WTC11 (cell line): ENCODE measurements around the gene FBXO21. TPM values are rescaled to one million over a fixed set of nuclear protein-coding genes. Genes with fewer than 3 reads are reported as not detected.

Source experiments
- ATAC-seq: fragments of 200-7000 bp; cut with Tn5 transposase; 2 replicates; pipeline ENCODE4 v1.10.0; 2021; ENCODE audit warnings: mild to moderate bottlenecking, moderate library complexity
- CTCF ChIA-PET: fragments of 300-600 bp; sonication (Branson Sonifier 250); formaldehyde crosslinking; loops from one replicate; lab custom pipeline; 2021; ENCODE audit warnings: antibody characterized with exemption; lab: Charles Lee
- POLR2A ChIA-PET: fragments of 350-600 bp; sonication (Branson Sonifier 250); formaldehyde crosslinking; loops from one replicate; lab custom pipeline; 2021; ENCODE audit warnings: antibody characterized with exemption; lab: Charles Lee
- DNase-seq: peaks from one replicate; pipeline ENCODE4 v3.0.0; 2021; ENCODE audit warnings: low spot score
- H3K27ac Mint-ChIP-seq: 2 replicates; pipeline ENCODE4 v1.8.0; 2021; ENCODE audit warnings: mixed read lengths
- H3K27me3 Mint-ChIP-seq: 2 replicates; pipeline ENCODE4 v1.8.0; 2021; ENCODE audit warnings: low read depth, mild to moderate bottlenecking, moderate library complexity, mixed read lengths
- H3K36me3 Mint-ChIP-seq: 2 replicates; pipeline ENCODE4 v1.8.0; 2021; ENCODE audit warnings: mixed read lengths
- H3K4me1 Mint-ChIP-seq: 2 replicates; pipeline ENCODE4 v1.8.0; 2022; ENCODE audit warnings: mixed read lengths
- H3K4me3 Mint-ChIP-seq: 2 replicates; pipeline ENCODE4 v1.8.0; 2021; ENCODE audit warnings: mild to moderate bottlenecking, moderate library complexity, mixed read lengths
- H3K9me3 Mint-ChIP-seq: 2 replicates; pipeline ENCODE4 v1.8.0; 2021; ENCODE audit warnings: mixed read lengths
- ATF1 ChIP-seq: sonication (generic); formaldehyde crosslinking; IDR thresholded peaks from 2 replicates; pipeline ENCODE4 v1.8.1; 2023; ENCODE audit warnings: mild to moderate bottlenecking, moderate library complexity, missing genetic modification reagents
- ELF4 ChIP-seq: sonication (generic); formaldehyde crosslinking; IDR thresholded peaks from 2 replicates; pipeline ENCODE4 v1.8.1; 2022; ENCODE audit warnings: low read depth, mild to moderate bottlenecking, moderate library complexity, missing genetic modification reagents
- EMX1 ChIP-seq: fragments of 250-450 bp; sonication (Bioruptor Pico); IDR thresholded peaks from 2 replicates; pipeline ENCODE4 v1.8.0; 2021; ENCODE audit warnings: mild to moderate bottlenecking
- IRF2 ChIP-seq: sonication (generic); formaldehyde crosslinking; IDR thresholded peaks from 2 replicates; pipeline ENCODE4 v1.8.0; 2022; ENCODE audit warnings: low read depth, missing genetic modification reagents, borderline replicate concordance
- MYBL2 ChIP-seq: sonication (generic); formaldehyde crosslinking; IDR thresholded peaks from 2 replicates; pipeline ENCODE4 v1.8.1; 2023; ENCODE audit warnings: mild to moderate bottlenecking, moderate library complexity, missing genetic modification reagents
- NR1H2 ChIP-seq: sonication (generic); formaldehyde crosslinking; IDR thresholded peaks from 2 replicates; pipeline ENCODE4 v1.9.0; 2021; ENCODE audit warnings: mild to moderate bottlenecking, moderate library complexity, missing genetic modification reagents
- RORB ChIP-seq: fragments of 250-450 bp; sonication (Bioruptor Pico); IDR thresholded peaks from 2 replicates; pipeline ENCODE4 v1.9.0; 2021; ENCODE audit warnings: mild to moderate bottlenecking
- SMAD3 ChIP-seq: sonication (generic); formaldehyde crosslinking; IDR thresholded peaks from 2 replicates; pipeline ENCODE4 v1.8.0; 2022; ENCODE audit warnings: missing genetic modification reagents, mild to moderate bottlenecking, borderline replicate concordance
- SMAD4 ChIP-seq: sonication (generic); formaldehyde crosslinking; IDR thresholded peaks from 2 replicates; pipeline ENCODE4 v1.8.0; 2022; ENCODE audit warnings: mild to moderate bottlenecking, missing genetic modification reagents
- SOX15 ChIP-seq: fragments of 250-450 bp; sonication (Bioruptor Pico); IDR thresholded peaks from 2 replicates; pipeline ENCODE4 v1.9.0; 2021; ENCODE audit warnings: mild to moderate bottlenecking
- SP1 ChIP-seq: sonication (generic); formaldehyde crosslinking; conservative IDR thresholded peaks from 2 replicates; pipeline ENCODE4 v1.8.1; 2022; ENCODE audit warnings: missing genetic modification reagents
- TEAD4 ChIP-seq: sonication (generic); formaldehyde crosslinking; IDR thresholded peaks from 2 replicates; pipeline ENCODE4 v1.8.0; 2022; ENCODE audit warnings: mild to moderate bottlenecking, missing genetic modification reagents
- ZBTB21 ChIP-seq: sonication (generic); formaldehyde crosslinking; IDR thresholded peaks from 2 replicates; pipeline ENCODE4 v1.8.1; 2023; ENCODE audit warnings: mild to moderate bottlenecking, missing genetic modification reagents, borderline replicate concordance
- ZNF219 ChIP-seq: sonication (generic); formaldehyde crosslinking; IDR thresholded peaks from 2 replicates; pipeline ENCODE4 v1.8.0; 2023; ENCODE audit warnings: missing genetic modification reagents, mild to moderate bottlenecking, borderline replicate concordance
- ZNF232 ChIP-seq: sonication (generic); formaldehyde crosslinking; IDR thresholded peaks from 2 replicates; pipeline ENCODE4 v1.8.0; 2022; ENCODE audit warnings: mild to moderate bottlenecking, missing genetic modification reagents
- total RNA-seq: library from RNA; stranded (reverse); gene quantifications from 3 replicates; pipeline ENCODE4 v1.2.3, GENCODE V29; 2021
- TF ChIP-seq, protein P1 (sequence below): sonication (generic); formaldehyde crosslinking; IDR thresholded peaks from 2 replicates; pipeline ENCODE4 v1.8.1; 2022; ENCODE audit warnings: low read depth, missing genetic modification reagents, borderline replicate concordance
- TF ChIP-seq, protein P2 (sequence below): sonication (generic); formaldehyde crosslinking; IDR thresholded peaks from 2 replicates; pipeline ENCODE4 v1.8.1; 2023; ENCODE audit warnings: mild to moderate bottlenecking, missing genetic modification reagents
- TF ChIP-seq, protein P3 (sequence below): sonication (generic); formaldehyde crosslinking; IDR thresholded peaks from 2 replicates; pipeline ENCODE4 v1.8.0; 2022; ENCODE audit warnings: mild to moderate bottlenecking, missing genetic modification reagents
- TF ChIP-seq, protein P4 (sequence below): sonication (generic); formaldehyde crosslinking; conservative IDR thresholded peaks from 2 replicates; pipeline ENCODE4 v1.8.1; 2022; ENCODE audit warnings: mild to moderate bottlenecking, missing genetic modification reagents
- TF ChIP-seq, protein P5 (sequence below): sonication (generic); formaldehyde crosslinking; IDR thresholded peaks from 2 replicates; pipeline ENCODE4 v1.8.1; 2023; ENCODE audit warnings: mild to moderate bottlenecking, missing genetic modification reagents, moderate library complexity
- TF ChIP-seq, protein P6 (sequence below): sonication (generic); formaldehyde crosslinking; IDR thresholded peaks from 2 replicates; pipeline ENCODE4 v1.8.1; 2022; ENCODE audit warnings: mild to moderate bottlenecking, moderate library complexity, missing genetic modification reagents
- TF ChIP-seq, protein P7 (sequence below): fragments of 200-600 bp; IDR thresholded peaks from 2 replicates; pipeline ENCODE4 v1.8.0; 2022; ENCODE audit warnings: antibody characterized with exemption
- TF ChIP-seq, protein P8 (sequence below): sonication (generic); formaldehyde crosslinking; IDR thresholded peaks from 2 replicates; pipeline ENCODE4 v1.8.0; 2022; ENCODE audit warnings: missing genetic modification reagents

The FBXO21 gene
- total RNA-seq, 1 experiment from 2014 or later = 60.3 TPM

DNA sequence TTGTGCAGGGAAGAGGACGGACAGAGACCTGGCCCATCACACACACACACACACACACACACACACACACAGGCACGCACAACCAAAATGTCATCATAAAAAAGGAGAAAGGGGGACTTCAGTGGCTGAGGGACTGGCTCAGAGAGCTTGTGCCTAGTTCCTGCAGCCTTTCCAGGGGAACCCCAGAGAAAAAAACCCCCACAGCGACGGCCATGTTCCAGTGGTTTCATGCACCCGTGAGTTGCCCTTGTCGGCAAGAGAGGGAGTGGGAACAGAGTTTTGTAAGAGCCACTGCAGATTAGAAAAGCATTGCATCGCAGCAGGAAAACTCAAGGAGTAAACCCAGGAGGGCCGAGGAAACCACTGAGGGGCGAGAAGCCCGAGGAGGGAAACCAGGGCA, 24.5 kb upstream of the FBXO21 start:
- ChIA-PET POLR2A (no interaction called here), CTCF (no interaction called here)
- no peak overlapping the region for H3K4me3 Mint-ChIP-seq
- H3K4me1 Mint-ChIP-seq = peaks cover 6% of the 10 kb centered on the region
- no peaks in the 10 kb centered on the region; the same call in 1 of the 2 replicates for H3K27me3 Mint-ChIP-seq
- H3K36me3 Mint-ChIP-seq = no peaks in the 10 kb centered on the region
- H3K27ac Mint-ChIP-seq = no peak overlapping the region; the same call in 1 of the 2 replicates
- H3K9me3 Mint-ChIP-seq = no peaks in the 10 kb centered on the region
- no peak for DNase-seq
- TF ChIP-seq, protein P1, sequence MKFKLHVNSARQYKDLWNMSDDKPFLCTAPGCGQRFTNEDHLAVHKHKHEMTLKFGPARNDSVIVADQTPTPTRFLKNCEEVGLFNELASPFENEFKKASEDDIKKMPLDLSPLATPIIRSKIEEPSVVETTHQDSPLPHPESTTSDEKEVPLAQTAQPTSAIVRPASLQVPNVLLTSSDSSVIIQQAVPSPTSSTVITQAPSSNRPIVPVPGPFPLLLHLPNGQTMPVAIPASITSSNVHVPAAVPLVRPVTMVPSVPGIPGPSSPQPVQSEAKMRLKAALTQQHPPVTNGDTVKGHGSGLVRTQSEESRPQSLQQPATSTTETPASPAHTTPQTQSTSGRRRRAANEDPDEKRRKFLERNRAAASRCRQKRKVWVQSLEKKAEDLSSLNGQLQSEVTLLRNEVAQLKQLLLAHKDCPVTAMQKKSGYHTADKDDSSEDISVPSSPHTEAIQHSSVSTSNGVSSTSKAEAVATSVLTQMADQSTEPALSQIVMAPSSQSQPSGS (CRISPR knock-in tag) = no peak
- TF ChIP-seq, protein P2, sequence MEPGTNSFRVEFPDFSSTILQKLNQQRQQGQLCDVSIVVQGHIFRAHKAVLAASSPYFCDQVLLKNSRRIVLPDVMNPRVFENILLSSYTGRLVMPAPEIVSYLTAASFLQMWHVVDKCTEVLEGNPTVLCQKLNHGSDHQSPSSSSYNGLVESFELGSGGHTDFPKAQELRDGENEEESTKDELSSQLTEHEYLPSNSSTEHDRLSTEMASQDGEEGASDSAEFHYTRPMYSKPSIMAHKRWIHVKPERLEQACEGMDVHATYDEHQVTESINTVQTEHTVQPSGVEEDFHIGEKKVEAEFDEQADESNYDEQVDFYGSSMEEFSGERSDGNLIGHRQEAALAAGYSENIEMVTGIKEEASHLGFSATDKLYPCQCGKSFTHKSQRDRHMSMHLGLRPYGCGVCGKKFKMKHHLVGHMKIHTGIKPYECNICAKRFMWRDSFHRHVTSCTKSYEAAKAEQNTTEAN (CRISPR knock-in tag) = no peak
- TF ChIP-seq SOX15 (CRISPR knock-in tag) (no peak), TEAD4 (CRISPR knock-in tag) (no peak), ELF4 (CRISPR knock-in tag) (no peak), EMX1 (CRISPR knock-in tag) (no peak), ATF1 (no peak), SP1 (CRISPR knock-in tag) (no peak), ZNF232 (CRISPR knock-in tag) (no peak), IRF2 (CRISPR knock-in tag) (no peak), ZBTB21 (no peak), RORB (CRISPR knock-in tag) (no peak), MYBL2 (CRISPR knock-in tag) (no peak)
- TF ChIP-seq, protein P3, sequence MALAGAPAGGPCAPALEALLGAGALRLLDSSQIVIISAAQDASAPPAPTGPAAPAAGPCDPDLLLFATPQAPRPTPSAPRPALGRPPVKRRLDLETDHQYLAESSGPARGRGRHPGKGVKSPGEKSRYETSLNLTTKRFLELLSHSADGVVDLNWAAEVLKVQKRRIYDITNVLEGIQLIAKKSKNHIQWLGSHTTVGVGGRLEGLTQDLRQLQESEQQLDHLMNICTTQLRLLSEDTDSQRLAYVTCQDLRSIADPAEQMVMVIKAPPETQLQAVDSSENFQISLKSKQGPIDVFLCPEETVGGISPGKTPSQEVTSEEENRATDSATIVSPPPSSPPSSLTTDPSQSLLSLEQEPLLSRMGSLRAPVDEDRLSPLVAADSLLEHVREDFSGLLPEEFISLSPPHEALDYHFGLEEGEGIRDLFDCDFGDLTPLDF (CRISPR knock-in tag) = no peak
- TF ChIP-seq, protein P4, sequence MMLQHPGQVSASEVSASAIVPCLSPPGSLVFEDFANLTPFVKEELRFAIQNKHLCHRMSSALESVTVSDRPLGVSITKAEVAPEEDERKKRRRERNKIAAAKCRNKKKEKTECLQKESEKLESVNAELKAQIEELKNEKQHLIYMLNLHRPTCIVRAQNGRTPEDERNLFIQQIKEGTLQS (CRISPR knock-in tag) = no peak
- TF ChIP-seq, protein P5, sequence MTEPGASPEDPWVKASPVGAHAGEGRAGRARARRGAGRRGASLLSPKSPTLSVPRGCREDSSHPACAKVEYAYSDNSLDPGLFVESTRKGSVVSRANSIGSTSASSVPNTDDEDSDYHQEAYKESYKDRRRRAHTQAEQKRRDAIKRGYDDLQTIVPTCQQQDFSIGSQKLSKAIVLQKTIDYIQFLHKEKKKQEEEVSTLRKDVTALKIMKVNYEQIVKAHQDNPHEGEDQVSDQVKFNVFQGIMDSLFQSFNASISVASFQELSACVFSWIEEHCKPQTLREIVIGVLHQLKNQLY (CRISPR knock-in tag) = no peak
- TF ChIP-seq, protein P6, sequence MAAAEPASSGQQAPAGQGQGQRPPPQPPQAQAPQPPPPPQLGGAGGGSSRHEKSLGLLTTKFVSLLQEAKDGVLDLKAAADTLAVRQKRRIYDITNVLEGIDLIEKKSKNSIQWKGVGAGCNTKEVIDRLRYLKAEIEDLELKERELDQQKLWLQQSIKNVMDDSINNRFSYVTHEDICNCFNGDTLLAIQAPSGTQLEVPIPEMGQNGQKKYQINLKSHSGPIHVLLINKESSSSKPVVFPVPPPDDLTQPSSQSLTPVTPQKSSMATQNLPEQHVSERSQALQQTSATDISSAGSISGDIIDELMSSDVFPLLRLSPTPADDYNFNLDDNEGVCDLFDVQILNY = no peak
- TF ChIP-seq, protein P7, sequence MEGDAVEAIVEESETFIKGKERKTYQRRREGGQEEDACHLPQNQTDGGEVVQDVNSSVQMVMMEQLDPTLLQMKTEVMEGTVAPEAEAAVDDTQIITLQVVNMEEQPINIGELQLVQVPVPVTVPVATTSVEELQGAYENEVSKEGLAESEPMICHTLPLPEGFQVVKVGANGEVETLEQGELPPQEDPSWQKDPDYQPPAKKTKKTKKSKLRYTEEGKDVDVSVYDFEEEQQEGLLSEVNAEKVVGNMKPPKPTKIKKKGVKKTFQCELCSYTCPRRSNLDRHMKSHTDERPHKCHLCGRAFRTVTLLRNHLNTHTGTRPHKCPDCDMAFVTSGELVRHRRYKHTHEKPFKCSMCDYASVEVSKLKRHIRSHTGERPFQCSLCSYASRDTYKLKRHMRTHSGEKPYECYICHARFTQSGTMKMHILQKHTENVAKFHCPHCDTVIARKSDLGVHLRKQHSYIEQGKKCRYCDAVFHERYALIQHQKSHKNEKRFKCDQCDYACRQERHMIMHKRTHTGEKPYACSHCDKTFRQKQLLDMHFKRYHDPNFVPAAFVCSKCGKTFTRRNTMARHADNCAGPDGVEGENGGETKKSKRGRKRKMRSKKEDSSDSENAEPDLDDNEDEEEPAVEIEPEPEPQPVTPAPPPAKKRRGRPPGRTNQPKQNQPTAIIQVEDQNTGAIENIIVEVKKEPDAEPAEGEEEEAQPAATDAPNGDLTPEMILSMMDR = no peak
- no peak for ATAC-seq

DNA sequence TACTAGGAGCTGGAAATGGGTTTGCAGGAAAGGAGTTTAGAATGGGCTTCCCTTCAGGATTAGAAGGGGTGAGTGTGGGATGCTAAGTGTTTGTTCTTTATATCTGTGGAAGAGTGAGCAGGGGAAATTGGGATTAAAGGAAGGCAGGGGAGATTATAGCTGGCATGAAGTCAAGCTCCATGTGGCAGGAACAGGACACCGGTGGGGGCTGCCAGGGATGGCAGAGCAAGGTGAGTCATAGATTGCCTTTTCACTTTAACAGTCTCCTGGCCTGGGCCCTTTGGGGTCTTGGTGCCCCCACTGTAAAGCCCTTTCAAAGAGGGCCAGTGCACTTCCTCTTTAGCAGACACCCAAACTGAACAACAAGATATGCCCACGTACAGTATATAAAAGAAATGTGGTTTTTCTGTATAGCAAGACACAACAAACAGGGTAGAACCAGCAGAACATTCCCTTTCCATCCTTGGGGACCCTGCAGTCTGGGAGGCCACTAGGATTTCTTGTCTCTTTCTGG, 23.1 kb upstream of the FBXO21 start:
- Mint-ChIP-seq H3K27me3 (no peaks in the 10 kb centered on the region; the same call in 1 of the 2 replicates), H3K27ac (no peak overlapping the region), H3K4me1 (peaks cover 7% of the 10 kb centered on the region), H3K36me3 (no peaks in the 10 kb centered on the region), H3K4me3 (no peak overlapping the region), H3K9me3 (no peaks in the 10 kb centered on the region)
- TF ChIP-seq SMAD4 (CRISPR knock-in tag) (no peak), ZNF219 (CRISPR knock-in tag) (no peak), SOX15 (CRISPR knock-in tag) (no peak), SMAD3 (CRISPR knock-in tag) (no peak), RORB (CRISPR knock-in tag) (no peak), NR1H2 (no peak), ELF4 (CRISPR knock-in tag) (no peak)
- TF ChIP-seq, protein P8, sequence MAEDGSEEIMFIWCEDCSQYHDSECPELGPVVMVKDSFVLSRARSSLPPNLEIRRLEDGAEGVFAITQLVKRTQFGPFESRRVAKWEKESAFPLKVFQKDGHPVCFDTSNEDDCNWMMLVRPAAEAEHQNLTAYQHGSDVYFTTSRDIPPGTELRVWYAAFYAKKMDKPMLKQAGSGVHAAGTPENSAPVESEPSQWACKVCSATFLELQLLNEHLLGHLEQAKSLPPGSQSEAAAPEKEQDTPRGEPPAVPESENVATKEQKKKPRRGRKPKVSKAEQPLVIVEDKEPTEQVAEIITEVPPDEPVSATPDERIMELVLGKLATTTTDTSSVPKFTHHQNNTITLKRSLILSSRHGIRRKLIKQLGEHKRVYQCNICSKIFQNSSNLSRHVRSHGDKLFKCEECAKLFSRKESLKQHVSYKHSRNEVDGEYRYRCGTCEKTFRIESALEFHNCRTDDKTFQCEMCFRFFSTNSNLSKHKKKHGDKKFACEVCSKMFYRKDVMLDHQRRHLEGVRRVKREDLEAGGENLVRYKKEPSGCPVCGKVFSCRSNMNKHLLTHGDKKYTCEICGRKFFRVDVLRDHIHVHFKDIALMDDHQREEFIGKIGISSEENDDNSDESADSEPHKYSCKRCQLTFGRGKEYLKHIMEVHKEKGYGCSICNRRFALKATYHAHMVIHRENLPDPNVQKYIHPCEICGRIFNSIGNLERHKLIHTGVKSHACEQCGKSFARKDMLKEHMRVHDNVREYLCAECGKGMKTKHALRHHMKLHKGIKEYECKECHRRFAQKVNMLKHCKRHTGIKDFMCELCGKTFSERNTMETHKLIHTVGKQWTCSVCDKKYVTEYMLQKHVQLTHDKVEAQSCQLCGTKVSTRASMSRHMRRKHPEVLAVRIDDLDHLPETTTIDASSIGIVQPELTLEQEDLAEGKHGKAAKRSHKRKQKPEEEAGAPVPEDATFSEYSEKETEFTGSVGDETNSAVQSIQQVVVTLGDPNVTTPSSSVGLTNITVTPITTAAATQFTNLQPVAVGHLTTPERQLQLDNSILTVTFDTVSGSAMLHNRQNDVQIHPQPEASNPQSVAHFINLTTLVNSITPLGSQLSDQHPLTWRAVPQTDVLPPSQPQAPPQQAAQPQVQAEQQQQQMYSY (CRISPR knock-in tag) = no peak
- ChIA-PET CTCF (interaction anchor here (0.6 to 3.1 kb wide), 17 partner anchors 14 to 644 kb away, joined by 3 to 22 read pairs (median 6); partner anchors contain the start of gene NOS1), POLR2A (no interaction called here)
- ATAC-seq = no peak
- DNase-seq = no peak
